Measurements from ENCODE around the gene SPOCK1. TPM values are rescaled to one million over a fixed set of nuclear protein-coding genes. Genes with fewer than 3 reads are reported as not detected.

The SPOCK1 gene
- total and polyA plus RNA-seq, 9 of the 15 experiments (the other 6 are each of a cell fraction or from before 2014, with no cell fraction given) = 0.01 to 0.35 (median 0.04) TPM; not detected in 6

- TF ChIP-seq TAF7 (tag; IDR thresholded peaks at IDR 0.05) (no peak), MGA (IDR thresholded peaks at IDR 0.05) (no peak)
Measured at GRCh38 chr5:137185193-137185592, 313.9 kb downstream of the SPOCK1 start (continued).
